ENCODE results near the gene TMEM45A. TPM values are rescaled to one million over a fixed set of nuclear protein-coding genes. Genes with fewer than 3 reads are reported as not detected.
"Not testable (repeated sequence)": the region's sequence is repeated elsewhere in the genome, so short reads cannot be mapped to it uniquely, and the experiment has no call there.

The TMEM45A gene
- total RNA-seq, 1 donor from 2014 or later, result 2.9 TPM

- DNase-seq (ENCODE audit: low spot score in 2 of 2) (no peak), FAIRE-seq (no peak)
These were observed 38.7 kb downstream of the TMEM45A start for GRCh38 chr3:100531093-100531492.

GRCh38 chr3:100532411-100532810 is 40.0 kb downstream of the TMEM45A start:
- DNase-seq (ENCODE audit: low spot score in 2 of 2) (no peak), FAIRE-seq (no peak)

GRCh38 chr3:100533176-100533575 is 40.8 kb downstream of the TMEM45A start:
- FAIRE-seq, result no peak
- no peak for DNase-seq (ENCODE audit: low spot score in 2 of 2)

- FAIRE-seq (no peak), DNase-seq (ENCODE audit: low spot score in 2 of 2) (no peak)
These were observed 43.2 kb downstream of the TMEM45A start for GRCh38 chr3:100535610-100535943.

GRCh38 chr3:100536093-100536492 is 43.7 kb downstream of the TMEM45A start:
- DNase-seq (ENCODE audit: low spot score in 2 of 2) (no peak), FAIRE-seq (no peak)

GRCh38 chr3:100537646-100538338 is 45.4 kb downstream of the TMEM45A start:
- DNase-seq (ENCODE audit: low spot score in 2 of 2), result no peak
- FAIRE-seq, result no peak

GRCh38 chr3:100538339-100538706 is 45.9 kb downstream of the TMEM45A start:
- FAIRE-seq (no peak), DNase-seq (ENCODE audit: low spot score in 2 of 2) (no peak)

- DNase-seq (ENCODE audit: low spot score in 2 of 2) (no peak), FAIRE-seq (no peak)
These were observed 48.4 kb downstream of the TMEM45A start for GRCh38 chr3:100540791-100541334.

GRCh38 chr3:100541428-100541827 is 49.0 kb downstream of the TMEM45A start:
- not testable (repeated sequence) for FAIRE-seq; DNase-seq (ENCODE audit: low spot score in 2 of 2)

GRCh38 chr3:100545371-100545770 is 53.0 kb downstream of the TMEM45A start:
- no peak for DNase-seq (ENCODE audit: low spot score in 2 of 2)
- no peak for FAIRE-seq

- DNase-seq (ENCODE audit: low spot score in 2 of 2) (no peak), FAIRE-seq (no peak)
These were observed 53.8 kb downstream of the TMEM45A start for GRCh38 chr3:100546020-100546744.

- FAIRE-seq (no peak), DNase-seq (ENCODE audit: low spot score in 2 of 2) (no peak)
These were observed 55.6 kb downstream of the TMEM45A start for GRCh38 chr3:100548053-100548452.

- FAIRE-seq, result no peak
These were observed 61.4 kb downstream of the TMEM45A start for GRCh38 chr3:100553618-100554372.

GRCh38 chr3:100554373-100554676 is 61.9 kb downstream of the TMEM45A start:
- DNase-seq (ENCODE audit: low spot score in 2 of 2), result no peak
- FAIRE-seq, result no peak

More at GRCh38 chr3:100553618-100554372, 61.4 kb downstream of the TMEM45A start:
- no peak for DNase-seq (ENCODE audit: low spot score in 2 of 2)

- FAIRE-seq (no peak), DNase-seq (ENCODE audit: low spot score in 2 of 2) (no peak)
These were observed 64.4 kb downstream of the TMEM45A start for GRCh38 chr3:100556673-100557310.

GRCh38 chr3:100558233-100558632 is 65.8 kb downstream of the TMEM45A start:
- DNase-seq (ENCODE audit: low spot score in 2 of 2) (no peak), FAIRE-seq (no peak)

- DNase-seq (ENCODE audit: low spot score in 2 of 2), result no peak
- no peak for FAIRE-seq
These were observed 68.0 kb downstream of the TMEM45A start for GRCh38 chr3:100560426-100560825.

GRCh38 chr3:100561459-100562158 is 69.2 kb downstream of the TMEM45A start:
- FAIRE-seq, result no peak
- DNase-seq (ENCODE audit: low spot score in 2 of 2), result no peak

- no peak for FAIRE-seq
- no peak for DNase-seq (ENCODE audit: low spot score in 2 of 2)
These were observed 69.9 kb downstream of the TMEM45A start for GRCh38 chr3:100562224-100562857.

GRCh38 chr3:100563228-100563627 is 70.8 kb downstream of the TMEM45A start:
- no peak for FAIRE-seq
- no peak for DNase-seq (ENCODE audit: low spot score in 2 of 2)
